Heart left ventricle (tissue), 13 donors: ENCODE results near the gene LAD1.

Source experiments
- POLR2A ChIP-seq, 2 donors: fragments of 450-650 bp; IDR thresholded peaks; one replicate each; pipeline ENCODE4 v1.6.1; 2017; ENCODE audit warnings: antibody characterized with exemption in 2 of 2, mild to moderate bottlenecking in 2 of 2, moderate library complexity in 2 of 2
- TF ChIP-seq, protein P1 (sequence below), 12 donors: fragments of 200-600 bp; sonication (generic) in 4 of 12; IDR thresholded peaks; one replicate each; pipeline versions ENCODE4 v1.5.0 to v1.8.0; 2018 to 2022; ENCODE audit warnings: antibody characterized with exemption in 12 of 12, mild to moderate bottlenecking in 5 of 12
- donor health status: ischemic (EF 13 %, LVEDD 7.1; RV severe dilation, severe dysfunction).
- donor health status: DM: no; HTN: yes; CAD: no.
- donor health status: DM: no; HTN: no; CAD: no.
- donor health status: ischemic (EF 25% LVEDD 6.9; RV normal size, moderate dysfunction).
- donor health status: ischemic (EF 25% LVEDD 5.7; RV mildly dilated, moderate dysfunction).
- donor health status: ischemic (EF 35%, LVEDD 5.7; RV mildly dilated, moderate dysfunction).
- donor health status: nonischemic (EF 11% LVEDD 7.7; RV severe dilation, severe dysfunction).
- donor health status: DM: yes; HTN: yes; CAD: no.
- donor health status: PGD.
- donor health status: ischemic (EF 29% LVEDD 5.4; RV normal size, mild dysfunction).
- donor health status: nonischemic (EF 23%, LVEDD 6.1; RV moderate dilation, normal function).

DNA sequence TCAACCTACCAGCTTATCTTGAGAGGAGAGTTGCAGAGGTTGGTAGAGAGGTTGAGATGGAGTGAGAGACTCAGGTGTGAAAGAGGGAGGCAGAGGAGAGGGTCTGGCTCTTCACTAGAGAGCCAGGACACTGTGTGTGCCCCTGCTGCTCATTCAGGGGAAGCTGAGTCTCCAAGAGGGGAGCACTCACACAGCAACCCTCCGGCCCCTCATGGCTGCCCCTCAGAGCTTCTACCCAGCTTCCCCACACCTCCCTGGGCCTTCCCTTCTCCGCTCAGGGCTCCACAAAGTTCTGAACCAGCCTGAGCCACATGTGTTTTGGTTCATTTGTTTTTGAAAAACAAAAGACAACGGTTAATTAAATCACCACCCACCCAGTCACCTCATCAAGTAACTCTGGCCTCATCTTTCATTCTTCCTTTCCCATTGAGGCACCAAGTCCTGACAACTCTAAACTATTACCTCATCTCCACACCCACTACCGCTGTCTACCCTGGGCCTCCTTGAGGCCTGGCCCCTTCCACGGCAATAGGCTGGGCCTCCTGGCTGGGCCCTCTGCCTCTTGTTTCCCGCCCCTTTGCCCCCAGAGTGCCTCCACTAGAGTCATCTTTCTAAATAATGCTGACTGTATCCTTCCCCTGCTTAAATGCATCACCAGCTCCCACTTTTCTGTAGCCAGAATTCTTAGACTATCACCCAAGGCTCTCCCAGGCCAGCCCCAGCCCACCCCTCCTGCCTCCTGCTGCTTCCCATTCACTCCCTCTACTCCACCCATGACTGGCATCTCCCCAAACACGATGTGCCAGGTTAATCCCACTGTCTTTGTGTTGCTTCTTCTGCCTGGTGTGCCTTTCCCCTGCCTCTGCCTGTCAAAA, 54.7 kb downstream of the LAD1 start:
- TF ChIP-seq POLR2A (IDR thresholded peaks at IDR 0.05), result no peak
- TF ChIP-seq, protein P1, sequence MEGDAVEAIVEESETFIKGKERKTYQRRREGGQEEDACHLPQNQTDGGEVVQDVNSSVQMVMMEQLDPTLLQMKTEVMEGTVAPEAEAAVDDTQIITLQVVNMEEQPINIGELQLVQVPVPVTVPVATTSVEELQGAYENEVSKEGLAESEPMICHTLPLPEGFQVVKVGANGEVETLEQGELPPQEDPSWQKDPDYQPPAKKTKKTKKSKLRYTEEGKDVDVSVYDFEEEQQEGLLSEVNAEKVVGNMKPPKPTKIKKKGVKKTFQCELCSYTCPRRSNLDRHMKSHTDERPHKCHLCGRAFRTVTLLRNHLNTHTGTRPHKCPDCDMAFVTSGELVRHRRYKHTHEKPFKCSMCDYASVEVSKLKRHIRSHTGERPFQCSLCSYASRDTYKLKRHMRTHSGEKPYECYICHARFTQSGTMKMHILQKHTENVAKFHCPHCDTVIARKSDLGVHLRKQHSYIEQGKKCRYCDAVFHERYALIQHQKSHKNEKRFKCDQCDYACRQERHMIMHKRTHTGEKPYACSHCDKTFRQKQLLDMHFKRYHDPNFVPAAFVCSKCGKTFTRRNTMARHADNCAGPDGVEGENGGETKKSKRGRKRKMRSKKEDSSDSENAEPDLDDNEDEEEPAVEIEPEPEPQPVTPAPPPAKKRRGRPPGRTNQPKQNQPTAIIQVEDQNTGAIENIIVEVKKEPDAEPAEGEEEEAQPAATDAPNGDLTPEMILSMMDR (IDR thresholded peaks at IDR 0.05), result no peak
